ENCODE measurements around the gene VPS52.
A peak's percentile ranks its signal among the peaks of the same experiment; 100 is the strongest.

Gene VPS52

DNA sequence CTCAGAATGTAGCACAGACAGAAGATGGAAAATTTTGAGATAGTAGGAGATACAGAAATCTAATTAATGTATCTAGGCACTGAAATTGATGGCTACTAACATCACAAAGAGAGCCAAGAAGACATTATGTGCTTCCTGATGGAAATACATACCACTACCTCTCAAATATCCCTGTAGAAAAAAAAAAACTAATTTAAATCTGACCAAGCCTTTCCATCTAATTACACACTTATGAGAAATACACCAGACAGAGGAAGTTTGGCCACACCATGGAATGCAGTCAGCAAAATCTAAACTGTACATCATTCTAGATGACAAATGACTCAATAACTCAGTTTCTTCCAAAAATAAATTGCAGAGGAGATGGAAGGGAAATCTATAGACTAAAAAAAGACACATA, 18.9 kb downstream of the VPS52 start:
- no peak for ATAC-seq
- TF ChIP-seq ZNF565 (CRISPR knock-in tag; conservative IDR thresholded peaks at IDR 0.05; ENCODE audit: low read depth) (no peak), ARNTL (CRISPR knock-in tag; IDR thresholded peaks at IDR 0.05; ENCODE audit: borderline replicate concordance, low read depth) (no peak), SNAI2 (CRISPR knock-in tag; IDR thresholded peaks at IDR 0.05) (no peak), ISL1 (CRISPR knock-in tag; IDR thresholded peaks at IDR 0.05) (peak; percentile 84), ZNF8 (CRISPR knock-in tag; IDR thresholded peaks at IDR 0.05) (peak; percentile 83)
- TF ChIP-seq, protein P1, sequence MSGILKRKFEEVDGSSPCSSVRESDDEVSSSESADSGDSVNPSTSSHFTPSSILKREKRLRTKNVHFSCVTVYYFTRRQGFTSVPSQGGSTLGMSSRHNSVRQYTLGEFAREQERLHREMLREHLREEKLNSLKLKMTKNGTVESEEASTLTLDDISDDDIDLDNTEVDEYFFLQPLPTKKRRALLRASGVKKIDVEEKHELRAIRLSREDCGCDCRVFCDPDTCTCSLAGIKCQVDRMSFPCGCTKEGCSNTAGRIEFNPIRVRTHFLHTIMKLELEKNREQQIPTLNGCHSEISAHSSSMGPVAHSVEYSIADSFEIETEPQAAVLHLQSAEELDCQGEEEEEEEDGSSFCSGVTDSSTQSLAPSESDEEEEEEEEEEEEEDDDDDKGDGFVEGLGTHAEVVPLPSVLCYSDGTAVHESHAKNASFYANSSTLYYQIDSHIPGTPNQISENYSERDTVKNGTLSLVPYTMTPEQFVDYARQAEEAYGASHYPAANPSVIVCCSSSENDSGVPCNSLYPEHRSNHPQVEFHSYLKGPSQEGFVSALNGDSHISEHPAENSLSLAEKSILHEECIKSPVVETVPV (CRISPR knock-in tag; IDR thresholded peaks at IDR 0.05) = no peak

DNA sequence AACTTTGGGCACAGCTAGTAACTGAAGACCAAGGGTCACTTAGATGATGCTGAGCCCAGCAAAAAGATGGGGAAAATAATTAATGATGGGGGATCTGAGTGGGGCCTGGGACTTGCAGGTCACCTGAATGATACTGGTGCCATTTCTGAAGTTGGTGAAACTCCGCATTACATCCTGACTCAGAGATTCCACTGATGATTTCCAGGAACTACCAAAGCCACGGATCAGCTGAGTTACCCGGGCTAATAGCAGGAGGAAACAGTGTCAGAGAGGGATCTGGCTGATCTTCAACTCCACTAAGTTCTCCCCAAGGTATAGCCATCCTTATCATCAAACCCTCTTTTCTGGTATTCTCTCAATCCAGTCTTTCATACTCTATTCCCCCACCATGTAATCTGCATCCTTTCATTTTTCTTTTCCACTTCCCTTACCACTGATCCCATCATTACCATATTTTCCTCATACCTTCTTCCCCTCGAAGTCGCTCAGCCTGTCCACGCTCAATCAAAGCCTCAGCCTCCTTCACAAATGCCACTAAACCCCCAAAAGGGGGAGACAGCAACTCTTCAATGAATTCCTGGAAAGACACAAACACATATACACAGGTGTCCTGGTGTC, 20.2 kb downstream of the VPS52 start:
- no peak for TF ChIP-seq ZNF8 (CRISPR knock-in tag; IDR thresholded peaks at IDR 0.05)
- TF ChIP-seq, protein P2, sequence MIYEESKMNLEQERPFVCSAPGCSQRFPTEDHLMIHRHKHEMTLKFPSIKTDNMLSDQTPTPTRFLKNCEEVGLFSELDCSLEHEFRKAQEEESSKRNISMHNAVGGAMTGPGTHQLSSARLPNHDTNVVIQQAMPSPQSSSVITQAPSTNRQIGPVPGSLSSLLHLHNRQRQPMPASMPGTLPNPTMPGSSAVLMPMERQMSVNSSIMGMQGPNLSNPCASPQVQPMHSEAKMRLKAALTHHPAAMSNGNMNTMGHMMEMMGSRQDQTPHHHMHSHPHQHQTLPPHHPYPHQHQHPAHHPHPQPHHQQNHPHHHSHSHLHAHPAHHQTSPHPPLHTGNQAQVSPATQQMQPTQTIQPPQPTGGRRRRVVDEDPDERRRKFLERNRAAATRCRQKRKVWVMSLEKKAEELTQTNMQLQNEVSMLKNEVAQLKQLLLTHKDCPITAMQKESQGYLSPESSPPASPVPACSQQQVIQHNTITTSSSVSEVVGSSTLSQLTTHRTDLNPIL (CRISPR knock-in tag; IDR thresholded peaks at IDR 0.05; ENCODE audit: low read depth) = no peak
- TF ChIP-seq, protein P3, sequence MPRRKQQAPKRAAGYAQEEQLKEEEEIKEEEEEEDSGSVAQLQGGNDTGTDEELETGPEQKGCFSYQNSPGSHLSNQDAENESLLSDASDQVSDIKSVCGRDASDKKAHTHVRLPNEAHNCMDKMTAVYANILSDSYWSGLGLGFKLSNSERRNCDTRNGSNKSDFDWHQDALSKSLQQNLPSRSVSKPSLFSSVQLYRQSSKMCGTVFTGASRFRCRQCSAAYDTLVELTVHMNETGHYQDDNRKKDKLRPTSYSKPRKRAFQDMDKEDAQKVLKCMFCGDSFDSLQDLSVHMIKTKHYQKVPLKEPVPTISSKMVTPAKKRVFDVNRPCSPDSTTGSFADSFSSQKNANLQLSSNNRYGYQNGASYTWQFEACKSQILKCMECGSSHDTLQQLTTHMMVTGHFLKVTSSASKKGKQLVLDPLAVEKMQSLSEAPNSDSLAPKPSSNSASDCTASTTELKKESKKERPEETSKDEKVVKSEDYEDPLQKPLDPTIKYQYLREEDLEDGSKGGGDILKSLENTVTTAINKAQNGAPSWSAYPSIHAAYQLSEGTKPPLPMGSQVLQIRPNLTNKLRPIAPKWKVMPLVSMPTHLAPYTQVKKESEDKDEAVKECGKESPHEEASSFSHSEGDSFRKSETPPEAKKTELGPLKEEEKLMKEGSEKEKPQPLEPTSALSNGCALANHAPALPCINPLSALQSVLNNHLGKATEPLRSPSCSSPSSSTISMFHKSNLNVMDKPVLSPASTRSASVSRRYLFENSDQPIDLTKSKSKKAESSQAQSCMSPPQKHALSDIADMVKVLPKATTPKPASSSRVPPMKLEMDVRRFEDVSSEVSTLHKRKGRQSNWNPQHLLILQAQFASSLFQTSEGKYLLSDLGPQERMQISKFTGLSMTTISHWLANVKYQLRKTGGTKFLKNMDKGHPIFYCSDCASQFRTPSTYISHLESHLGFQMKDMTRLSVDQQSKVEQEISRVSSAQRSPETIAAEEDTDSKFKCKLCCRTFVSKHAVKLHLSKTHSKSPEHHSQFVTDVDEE (CRISPR knock-in tag; IDR thresholded peaks at IDR 0.05) = no peak
- TF ChIP-seq TOX (CRISPR knock-in tag; IDR thresholded peaks at IDR 0.05; ENCODE audit: borderline replicate concordance) = no peak
- TF ChIP-seq ZNF565 (CRISPR knock-in tag; conservative IDR thresholded peaks at IDR 0.05; ENCODE audit: low read depth) = no peak
- TF ChIP-seq ARNTL (CRISPR knock-in tag; IDR thresholded peaks at IDR 0.05; ENCODE audit: borderline replicate concordance, low read depth) = no peak
- no peak for TF ChIP-seq BACH2 (CRISPR knock-in tag; IDR thresholded peaks at IDR 0.05; ENCODE audit: borderline replicate concordance)
- TF ChIP-seq, protein P4, sequence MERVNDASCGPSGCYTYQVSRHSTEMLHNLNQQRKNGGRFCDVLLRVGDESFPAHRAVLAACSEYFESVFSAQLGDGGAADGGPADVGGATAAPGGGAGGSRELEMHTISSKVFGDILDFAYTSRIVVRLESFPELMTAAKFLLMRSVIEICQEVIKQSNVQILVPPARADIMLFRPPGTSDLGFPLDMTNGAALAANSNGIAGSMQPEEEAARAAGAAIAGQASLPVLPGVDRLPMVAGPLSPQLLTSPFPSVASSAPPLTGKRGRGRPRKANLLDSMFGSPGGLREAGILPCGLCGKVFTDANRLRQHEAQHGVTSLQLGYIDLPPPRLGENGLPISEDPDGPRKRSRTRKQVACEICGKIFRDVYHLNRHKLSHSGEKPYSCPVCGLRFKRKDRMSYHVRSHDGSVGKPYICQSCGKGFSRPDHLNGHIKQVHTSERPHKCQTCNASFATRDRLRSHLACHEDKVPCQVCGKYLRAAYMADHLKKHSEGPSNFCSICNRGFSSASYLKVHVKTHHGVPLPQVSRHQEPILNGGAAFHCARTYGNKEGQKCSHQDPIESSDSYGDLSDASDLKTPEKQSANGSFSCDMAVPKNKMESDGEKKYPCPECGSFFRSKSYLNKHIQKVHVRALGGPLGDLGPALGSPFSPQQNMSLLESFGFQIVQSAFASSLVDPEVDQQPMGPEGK (CRISPR knock-in tag; IDR thresholded peaks at IDR 0.05; ENCODE audit: borderline replicate concordance) = no peak
- TF ChIP-seq GLIS3 (CRISPR knock-in tag; IDR thresholded peaks at IDR 0.05) = no peak
- TF ChIP-seq ZC3H10 (CRISPR knock-in tag; IDR thresholded peaks at IDR 0.05) = no peak
- no peak for TF ChIP-seq ZFP3 (CRISPR knock-in tag; IDR thresholded peaks at IDR 0.05)
- TF ChIP-seq ZNF70 (CRISPR knock-in tag; IDR thresholded peaks at IDR 0.05) = no peak
- no peak for TF ChIP-seq PPARA (CRISPR knock-in tag; IDR thresholded peaks at IDR 0.05; ENCODE audit: borderline replicate concordance)
- TF ChIP-seq, protein P5, sequence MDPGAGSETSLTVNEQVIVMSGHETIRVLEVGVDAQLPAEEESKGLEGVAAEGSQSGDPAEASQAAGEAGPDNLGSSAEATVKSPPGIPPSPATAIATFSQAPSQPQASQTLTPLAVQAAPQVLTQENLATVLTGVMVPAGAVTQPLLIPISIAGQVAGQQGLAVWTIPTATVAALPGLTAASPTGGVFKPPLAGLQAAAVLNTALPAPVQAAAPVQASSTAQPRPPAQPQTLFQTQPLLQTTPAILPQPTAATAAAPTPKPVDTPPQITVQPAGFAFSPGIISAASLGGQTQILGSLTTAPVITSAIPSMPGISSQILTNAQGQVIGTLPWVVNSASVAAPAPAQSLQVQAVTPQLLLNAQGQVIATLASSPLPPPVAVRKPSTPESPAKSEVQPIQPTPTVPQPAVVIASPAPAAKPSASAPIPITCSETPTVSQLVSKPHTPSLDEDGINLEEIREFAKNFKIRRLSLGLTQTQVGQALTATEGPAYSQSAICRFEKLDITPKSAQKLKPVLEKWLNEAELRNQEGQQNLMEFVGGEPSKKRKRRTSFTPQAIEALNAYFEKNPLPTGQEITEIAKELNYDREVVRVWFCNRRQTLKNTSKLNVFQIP (CRISPR knock-in tag; IDR thresholded peaks at IDR 0.05; ENCODE audit: borderline replicate concordance, low read depth) = no peak
- TF ChIP-seq, protein P1 (CRISPR knock-in tag; IDR thresholded peaks at IDR 0.05) = no peak
- TF ChIP-seq SNAI2 (CRISPR knock-in tag; IDR thresholded peaks at IDR 0.05) = no peak
- TF ChIP-seq TCF4 (CRISPR knock-in tag; IDR thresholded peaks at IDR 0.05; ENCODE audit: borderline replicate concordance) = no peak
- ATAC-seq = no peak

DNA sequence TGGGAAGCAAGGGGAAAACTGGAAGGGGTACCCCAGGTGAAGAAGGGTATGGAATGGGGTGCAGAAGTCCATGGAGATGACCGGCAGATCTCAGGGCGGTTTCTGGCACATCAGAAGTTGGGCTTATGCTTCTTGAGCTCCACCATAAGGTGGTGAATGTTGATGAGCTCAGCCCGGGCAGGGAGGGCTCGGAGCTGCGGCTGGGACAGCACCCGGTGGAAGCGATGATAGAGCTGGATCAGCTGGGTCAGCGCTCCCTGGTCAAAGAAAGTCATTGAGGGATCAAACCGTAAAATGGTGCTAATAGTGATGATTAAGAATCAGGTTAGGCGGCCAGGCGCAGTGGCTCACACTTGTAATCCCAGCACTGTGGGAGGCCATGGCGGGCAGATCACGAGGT, 20.9 kb downstream of the VPS52 start:
- ATAC-seq = no peak
- no peak for TF ChIP-seq CSDC2 (CRISPR knock-in tag; IDR thresholded peaks at IDR 0.05)
- TF ChIP-seq ZNF565 (CRISPR knock-in tag; conservative IDR thresholded peaks at IDR 0.05; ENCODE audit: low read depth) = no peak
- TF ChIP-seq ZNF8 (CRISPR knock-in tag; IDR thresholded peaks at IDR 0.05) = no peak
- TF ChIP-seq ARNTL (CRISPR knock-in tag; IDR thresholded peaks at IDR 0.05; ENCODE audit: borderline replicate concordance, low read depth) = no peak
- TF ChIP-seq, protein P2 (CRISPR knock-in tag; IDR thresholded peaks at IDR 0.05; ENCODE audit: low read depth) = no peak
- TF ChIP-seq, protein P4 (CRISPR knock-in tag; IDR thresholded peaks at IDR 0.05; ENCODE audit: borderline replicate concordance) = no peak
- TF ChIP-seq ISL1 (CRISPR knock-in tag; IDR thresholded peaks at IDR 0.05) = no peak
- TF ChIP-seq ZFP3 (CRISPR knock-in tag; IDR thresholded peaks at IDR 0.05) = no peak
- no peak for TF ChIP-seq GLIS3 (CRISPR knock-in tag; IDR thresholded peaks at IDR 0.05)
- no peak for TF ChIP-seq TCF4 (CRISPR knock-in tag; IDR thresholded peaks at IDR 0.05; ENCODE audit: borderline replicate concordance)
- TF ChIP-seq, protein P5 (CRISPR knock-in tag; IDR thresholded peaks at IDR 0.05; ENCODE audit: borderline replicate concordance, low read depth) = no peak
